ENCODE results near the gene HEYL.

DNA sequence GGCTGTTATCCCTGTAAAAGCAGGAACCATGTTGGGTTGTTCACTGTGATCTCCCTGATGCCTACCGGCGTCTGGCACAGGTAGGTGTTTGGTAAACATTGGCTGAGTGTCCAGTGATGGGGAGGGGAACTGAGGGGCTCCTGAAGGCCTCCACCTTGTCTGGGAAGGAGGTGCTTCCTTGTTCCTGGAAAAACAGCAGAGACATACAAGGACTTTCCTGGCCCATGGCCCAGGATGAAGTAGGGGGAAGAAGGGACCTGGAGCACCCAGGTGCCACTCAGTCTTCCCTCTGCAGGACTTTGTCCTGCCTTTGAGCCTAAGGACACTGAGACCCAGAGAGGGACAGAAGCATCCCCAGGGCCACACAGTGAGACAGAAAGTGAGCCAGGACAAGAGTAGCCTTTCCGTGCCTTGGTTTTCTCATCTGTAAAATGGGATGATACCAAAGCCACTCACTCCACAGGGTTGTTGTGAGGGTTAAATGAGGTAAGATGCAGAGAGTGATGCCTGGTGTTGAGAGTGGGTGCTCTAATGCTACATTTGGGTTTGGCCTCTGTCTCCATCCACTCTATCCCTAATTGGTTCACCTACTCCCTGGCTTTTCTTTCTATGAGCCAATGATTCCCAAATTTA is 6.1 kb upstream of the HEYL start:
- TF ChIP-seq, protein P1, sequence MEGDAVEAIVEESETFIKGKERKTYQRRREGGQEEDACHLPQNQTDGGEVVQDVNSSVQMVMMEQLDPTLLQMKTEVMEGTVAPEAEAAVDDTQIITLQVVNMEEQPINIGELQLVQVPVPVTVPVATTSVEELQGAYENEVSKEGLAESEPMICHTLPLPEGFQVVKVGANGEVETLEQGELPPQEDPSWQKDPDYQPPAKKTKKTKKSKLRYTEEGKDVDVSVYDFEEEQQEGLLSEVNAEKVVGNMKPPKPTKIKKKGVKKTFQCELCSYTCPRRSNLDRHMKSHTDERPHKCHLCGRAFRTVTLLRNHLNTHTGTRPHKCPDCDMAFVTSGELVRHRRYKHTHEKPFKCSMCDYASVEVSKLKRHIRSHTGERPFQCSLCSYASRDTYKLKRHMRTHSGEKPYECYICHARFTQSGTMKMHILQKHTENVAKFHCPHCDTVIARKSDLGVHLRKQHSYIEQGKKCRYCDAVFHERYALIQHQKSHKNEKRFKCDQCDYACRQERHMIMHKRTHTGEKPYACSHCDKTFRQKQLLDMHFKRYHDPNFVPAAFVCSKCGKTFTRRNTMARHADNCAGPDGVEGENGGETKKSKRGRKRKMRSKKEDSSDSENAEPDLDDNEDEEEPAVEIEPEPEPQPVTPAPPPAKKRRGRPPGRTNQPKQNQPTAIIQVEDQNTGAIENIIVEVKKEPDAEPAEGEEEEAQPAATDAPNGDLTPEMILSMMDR (conservative IDR thresholded peaks at IDR 0.05), result no peak
- TF ChIP-seq EZH2 (IDR thresholded peaks at IDR 0.05; ENCODE audit: low read depth), result no peak

Measured in PC-9 (cell line).